Right lobe of liver (tissue), 6 donors: Measurements from ENCODE around the gene VEGFA. TPM values are rescaled to one million over a fixed set of nuclear protein-coding genes. Genes with fewer than 3 reads are reported as not detected.

Source experiments
- ATAC-seq, 4 donors: fragments of 200-7000 bp; cut with Tn5 transposase; one replicate each; pipeline ENCODE4 v1.9.1; 2020; ENCODE audit warnings: mild to moderate bottlenecking in 4 of 4, moderate library complexity in 4 of 4
- DNase-seq, 3 donors: peaks; one replicate each; pipeline ENCODE4 v3.0.0-alpha.2; 2020
- H3K27ac ChIP-seq, 3 donors: fragments of 200-600 bp; one replicate each; pipeline ENCODE4 v1.8.0; 2022
- H3K27me3 ChIP-seq, 2 donors: fragments of 200-600 bp; one replicate each; pipeline ENCODE4 v1.8.0; 2022
- H3K36me3 ChIP-seq, 4 donors: fragments of 200-600 bp; sonication (generic) in 1 of 4; one replicate each; pipeline versions ENCODE4 v1.5.1 to v1.8.0; 2017 to 2022; ENCODE audit warnings: control low read depth in 1 of 4
- H3K4me1 ChIP-seq, 4 donors: fragments of 200-600 bp; sonication (generic) in 1 of 4; one replicate each; pipeline versions ENCODE4 v1.5.1 to v1.8.0; 2017 to 2022; ENCODE audit warnings: control low read depth in 1 of 4
- H3K4me3 ChIP-seq, 3 donors: fragments of 200-600 bp; one replicate each; pipeline ENCODE4 v1.8.0; 2022
- H3K9me3 ChIP-seq, 4 donors: fragments of 200-600 bp; sonication (generic) in 1 of 4; one replicate each; pipeline versions ENCODE4 v1.5.1 to v1.8.0; 2017 to 2022; ENCODE audit warnings: control low read depth in 1 of 4
- POLR2A ChIP-seq: fragments of 450-650 bp; IDR thresholded peaks from one replicate; pipeline ENCODE4 v1.6.1; 2017; ENCODE audit warnings: antibody characterized with exemption, mild to moderate bottlenecking
- WGBS: methylation state at CpG from one replicate; pipeline ENCODE4 v1.1.6; 2018; ENCODE audit warnings: low coverage, low lambda C conversion rate; ENCODE audit not compliant: insufficient coverage; ENCODE audit errors: missing lambda C conversion rate; 5-methylcytosine and 5-hydroxymethylcytosine counted together
- intact Hi-C, 2 donors: fragments of 100-400 bp; cut with DNase I; formaldehyde crosslinking; loops; one replicate each; pipeline versions ENCODE4 v1.11.2 to v1.14.1; 2022
- total RNA-seq, 6 experiments: library from RNA; depleted of rRNA in 2 of 6; stranded (reverse); fragments of >200 nt in 2 of 6; fragmentation: NEBNext Ultra II Directional in 3 of 6; extraction: Animal tissue kit (Norgen Biotek cat#: 25700) in 3 of 6; gene quantifications; one replicate each; pipeline versions ENCODE4 v1.1.0 to v1.2.4, GENCODE V29; 2016 to 2023
- TF ChIP-seq, protein P1 (sequence below), 4 donors: fragments of 200-600 bp in 3 of 4; fragments of 450-650 bp in 1 of 4; IDR thresholded peaks; one replicate each; pipeline versions ENCODE4 v1.5.1 to v1.8.0; 2016 to 2022; ENCODE audit warnings: antibody characterized with exemption in 4 of 4, mild to moderate bottlenecking in 2 of 4
- donor health status: DM: no; HTN: yes; CAD: no.
- donor health status: DM: no; HTN: no; CAD: no.
- donor health status: DM: no; HTN: no; CAD: no.
- donor health status: DM: no; HTN: yes; CAD: no.
- donor health status: DM: no; HTN: yes; CAD: no.

The VEGFA gene
- total RNA-seq, 6 experiments from 2014 or later, result 91.3 to 571 (median 132) TPM

DNA sequence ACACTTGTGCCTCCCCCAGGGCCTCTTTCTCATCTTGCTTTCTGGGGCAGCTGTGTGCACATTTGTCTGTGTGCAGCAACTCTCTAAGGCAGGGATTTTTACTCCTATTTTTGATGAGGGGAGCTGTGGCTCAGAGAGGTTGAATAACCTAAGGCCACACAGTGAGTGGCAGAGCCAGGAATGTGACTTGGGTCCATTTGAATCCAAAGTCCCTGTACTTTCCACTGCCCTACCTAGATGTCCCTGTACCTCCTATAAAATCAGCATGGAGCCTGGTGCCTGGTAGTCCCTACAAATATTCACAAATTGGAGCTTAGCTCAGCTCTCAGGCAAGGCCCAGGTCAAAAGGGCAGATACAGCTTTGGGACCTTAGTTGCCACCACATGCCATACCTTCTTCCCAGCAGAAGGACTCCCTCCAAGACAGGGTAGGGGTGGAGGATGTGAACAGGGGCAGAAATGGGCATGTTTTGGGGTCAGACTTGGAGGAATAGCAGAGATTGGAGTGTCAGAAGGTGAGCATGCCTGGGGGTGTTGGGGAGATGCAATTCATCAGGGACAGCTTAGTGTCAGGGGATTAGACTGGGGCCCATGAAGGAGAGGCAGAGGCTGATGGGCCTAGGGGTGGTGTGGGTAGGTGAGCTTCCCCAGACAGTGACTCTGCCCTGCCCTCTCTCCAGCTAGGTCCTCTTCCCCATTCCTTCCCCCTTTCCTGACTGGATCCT, 4.1 kb upstream of the VEGFA start:
- DNase-seq, result no peak
- H3K27me3 ChIP-seq, result no peaks in the 10 kb centered on the region
- no peak overlapping the region for H3K27ac ChIP-seq
- no peak overlapping the region for H3K4me3 ChIP-seq
- H3K9me3 ChIP-seq, result no peaks in the 10 kb centered on the region
- intact Hi-C loops, result loop anchor here (5.0 to 10.0 kb wide), 2 partner anchors 51 to 311 kb away; no protein-coding TSS in a partner anchor
- peaks cover 0 to 25% (median 9%) of the 10 kb centered on the region in 4 donors for H3K4me1 ChIP-seq
- no peaks in the 10 kb centered on the region for H3K36me3 ChIP-seq
- ATAC-seq, result no peak
- TF ChIP-seq, protein P1, sequence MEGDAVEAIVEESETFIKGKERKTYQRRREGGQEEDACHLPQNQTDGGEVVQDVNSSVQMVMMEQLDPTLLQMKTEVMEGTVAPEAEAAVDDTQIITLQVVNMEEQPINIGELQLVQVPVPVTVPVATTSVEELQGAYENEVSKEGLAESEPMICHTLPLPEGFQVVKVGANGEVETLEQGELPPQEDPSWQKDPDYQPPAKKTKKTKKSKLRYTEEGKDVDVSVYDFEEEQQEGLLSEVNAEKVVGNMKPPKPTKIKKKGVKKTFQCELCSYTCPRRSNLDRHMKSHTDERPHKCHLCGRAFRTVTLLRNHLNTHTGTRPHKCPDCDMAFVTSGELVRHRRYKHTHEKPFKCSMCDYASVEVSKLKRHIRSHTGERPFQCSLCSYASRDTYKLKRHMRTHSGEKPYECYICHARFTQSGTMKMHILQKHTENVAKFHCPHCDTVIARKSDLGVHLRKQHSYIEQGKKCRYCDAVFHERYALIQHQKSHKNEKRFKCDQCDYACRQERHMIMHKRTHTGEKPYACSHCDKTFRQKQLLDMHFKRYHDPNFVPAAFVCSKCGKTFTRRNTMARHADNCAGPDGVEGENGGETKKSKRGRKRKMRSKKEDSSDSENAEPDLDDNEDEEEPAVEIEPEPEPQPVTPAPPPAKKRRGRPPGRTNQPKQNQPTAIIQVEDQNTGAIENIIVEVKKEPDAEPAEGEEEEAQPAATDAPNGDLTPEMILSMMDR (IDR thresholded peaks at IDR 0.05), result no peak
- TF ChIP-seq POLR2A, result no peak

- intact Hi-C loops, result loop anchor here (5.0 to 10.0 kb wide), 2 partner anchors 52 to 311 kb away; no protein-coding TSS in a partner anchor
- no peak for ATAC-seq
- peaks cover 0 to 25% (median 9%) of the 10 kb centered on the region in 4 donors for H3K4me1 ChIP-seq
- no peak overlapping the region for H3K27ac ChIP-seq
- WGBS, result 80% methylated on average over 1 of the region's 1 CpG
- no peaks in the 10 kb centered on the region for H3K27me3 ChIP-seq
- no peak for TF ChIP-seq POLR2A
- TF ChIP-seq, protein P1 (IDR thresholded peaks at IDR 0.05), result no peak
- no peak overlapping the region for H3K4me3 ChIP-seq
- no peak for DNase-seq
- H3K36me3 ChIP-seq, result no peaks in the 10 kb centered on the region
- no peaks in the 10 kb centered on the region for H3K9me3 ChIP-seq
These were observed 3.5 kb upstream of the VEGFA start for GRCh38 chr6:43766500-43766853.

- ATAC-seq, result no peak
- H3K27ac ChIP-seq, result no peak overlapping the region
- intact Hi-C loops, result loop anchor here (5.0 to 10.0 kb wide), 2 partner anchors 52 to 310 kb away; no protein-coding TSS in a partner anchor
These were observed 3.0 kb upstream of the VEGFA start for GRCh38 chr6:43766964-43767461.

GRCh38 chr6:43767553-43768505, 2.2 kb upstream of the VEGFA start:
- WGBS, result 44% methylated on average over 6 of the region's 8 CpGs
- Histone ChIP-seq H3K27ac (peak overlapping the region in 1 of 3 donors; percentile 96), H3K36me3 (no peaks in the 10 kb centered on the region), H3K9me3 (no peaks in the 10 kb centered on the region), H3K4me3 (no peak overlapping the region), H3K27me3 (no peaks in the 10 kb centered on the region), H3K4me1 (peaks cover 0 to 25% (median 9%) of the 10 kb centered on the region in 4 donors)
- peak in 1 of 4 donors; percentile 11 for ATAC-seq
- TF ChIP-seq POLR2A, result no peak
- TF ChIP-seq, protein P1 (IDR thresholded peaks at IDR 0.05), result no peak
- intact Hi-C loops, result loop anchor here (5.0 to 10.0 kb wide), 2 partner anchors 53 to 309 kb away; no protein-coding TSS in a partner anchor
- DNase-seq, result peak in 1 of 3 donors; percentile 83

More at GRCh38 chr6:43766964-43767461, 3.0 kb upstream of the VEGFA start:
- no peaks in the 10 kb centered on the region for H3K27me3 ChIP-seq
- H3K9me3 ChIP-seq, result no peaks in the 10 kb centered on the region
- peaks cover 0 to 25% (median 9%) of the 10 kb centered on the region in 4 donors for H3K4me1 ChIP-seq
- no peak for TF ChIP-seq POLR2A
- TF ChIP-seq, protein P1 (IDR thresholded peaks at IDR 0.05), result no peak
- DNase-seq, result no peak
- no peak overlapping the region for H3K4me3 ChIP-seq
- WGBS, result 36% methylated on average over 2 of the region's 10 CpGs
- H3K36me3 ChIP-seq, result no peaks in the 10 kb centered on the region
